Neural crest cell (in vitro differentiated cells): Measurements from ENCODE around the gene MYMK. TPM values are rescaled to one million over a fixed set of nuclear protein-coding genes. Genes with fewer than 3 reads are reported as not detected.

Source experiments
- DNase-seq: peaks from one replicate; pipeline ENCODE4 v3.0.0; 2021; ENCODE audit warnings: low read depth, mixed read lengths, low spot score
- H3K27ac Mint-ChIP-seq: one replicate; pipeline ENCODE4 v1.8.0; 2021; ENCODE audit warnings: mild to moderate bottlenecking, mixed read lengths; ENCODE audit not compliant: unreplicated experiment
- H3K27me3 Mint-ChIP-seq: 2 replicates; pipeline ENCODE4 v1.8.0; 2021; ENCODE audit warnings: low read depth, mild to moderate bottlenecking, mixed read lengths
- H3K36me3 Mint-ChIP-seq: 2 replicates; pipeline ENCODE4 v1.8.0; 2021; ENCODE audit warnings: low read depth, mild to moderate bottlenecking, mixed read lengths
- H3K4me1 Mint-ChIP-seq: 2 replicates; pipeline ENCODE4 v1.8.0; 2021; ENCODE audit warnings: mixed read lengths
- H3K4me3 Mint-ChIP-seq: one replicate; pipeline ENCODE4 v1.8.0; 2021; ENCODE audit warnings: mild to moderate bottlenecking, mixed read lengths
- H3K9me3 Mint-ChIP-seq: 2 replicates; pipeline ENCODE4 v1.8.0; 2021; ENCODE audit warnings: mixed read lengths
- CTCF ChIP-seq: fragments of 200-600 bp; sonication (generic); conservative IDR thresholded peaks from 2 replicates; pipeline ENCODE4 v1.5.0; 2021; ENCODE audit warnings: antibody characterized with exemption, mild to moderate bottlenecking
- total RNA-seq: library from RNA; stranded (reverse); gene quantifications from 2 replicates; pipeline ENCODE4 v1.2.1, GENCODE V29; 2021

Gene MYMK
- total RNA-seq, 1 donor from 2014 or later, result not detected

GRCh38 chr9:133467101-133467500 is 57.7 kb downstream of the MYMK start:
- H3K9me3 Mint-ChIP-seq, result no peaks in the 10 kb centered on the region
- no peak for TF ChIP-seq CTCF
- H3K4me1 Mint-ChIP-seq, result no peaks in the 10 kb centered on the region
- DNase-seq, result no peak
- peaks cover 2% of the 10 kb centered on the region for H3K27me3 Mint-ChIP-seq
- H3K4me3 Mint-ChIP-seq, result peak overlapping the region; percentile 34
- no peaks in the 10 kb centered on the region for H3K36me3 Mint-ChIP-seq
- H3K27ac Mint-ChIP-seq, result no peak overlapping the region

GRCh38 chr9:133465984-133466383 is 58.8 kb downstream of the MYMK start:
- Mint-ChIP-seq H3K4me3 (peak overlapping the region; percentile 17), H3K36me3 (no peaks in the 10 kb centered on the region), H3K27ac (no peak overlapping the region), H3K9me3 (no peaks in the 10 kb centered on the region), H3K27me3 (peaks cover 2% of the 10 kb centered on the region), H3K4me1 (peaks cover 8% of the 10 kb centered on the region)
- no peak for DNase-seq
- TF ChIP-seq CTCF, result no peak

- Mint-ChIP-seq H3K4me3 (no peak overlapping the region), H3K27ac (no peak overlapping the region)
Observed at GRCh38 chr9:133464638-133465037, 60.1 kb downstream of the MYMK start.

More at GRCh38 chr9:133464638-133465037, 60.1 kb downstream of the MYMK start:
- DNase-seq, result no peak
- Mint-ChIP-seq H3K4me1 (peaks cover 14% of the 10 kb centered on the region), H3K27me3 (no peaks in the 10 kb centered on the region), H3K9me3 (no peaks in the 10 kb centered on the region), H3K36me3 (no peaks in the 10 kb centered on the region)
- no peak for TF ChIP-seq CTCF

Other genes starting within 250 kb of the MYMK start
- gene ABO, start 249.8 kb downstream of the MYMK start, total RNA-seq, result 0.11 and 0.40 TPM in 2 replicates
- gene SURF6, start 188.8 kb downstream of the MYMK start, total RNA-seq, result 22.4 and 23.9 TPM in 2 replicates
- gene MED22, start 176.8 kb downstream of the MYMK start, total RNA-seq, result 69.7 and 70.6 TPM in 2 replicates
- gene RPL7A, start 176.7 kb downstream of the MYMK start, total RNA-seq, result 2,746 and 2,748 TPM in 2 replicates
- gene SURF1, start 168.5 kb downstream of the MYMK start, total RNA-seq, result 32.0 and 32.1 TPM in 2 replicates
- 31.8 and 34.3 TPM in 2 replicates for gene SURF2, start 168.4 kb downstream of the MYMK start, total RNA-seq
- gene SURF4, start 148.9 kb downstream of the MYMK start, total RNA-seq, result 121 and 136 TPM in 2 replicates
- 2.8 and 2.9 TPM in 2 replicates for gene STKLD1, start 148.6 kb downstream of the MYMK start, total RNA-seq
- 34.0 and 35.4 TPM in 2 replicates for gene REXO4, start 106.9 kb downstream of the MYMK start, total RNA-seq
- gene ADAMTS13, start 102.6 kb downstream of the MYMK start, total RNA-seq, result 5.8 and 6.0 TPM in 2 replicates
- 42.6 and 45.8 TPM in 2 replicates for gene CACFD1, start 65.0 kb downstream of the MYMK start, total RNA-seq
- 29.0 and 30.9 TPM in 2 replicates for gene SLC2A6, start 45.9 kb downstream of the MYMK start, total RNA-seq
- gene ADAMTSL2, start 9.7 kb upstream of the MYMK start, total RNA-seq, result 0.16 and 0.20 TPM in 2 replicates
- gene FAM163B, start 84.4 kb upstream of the MYMK start, total RNA-seq, result not detected in 2 replicates
- 0.59 and 0.75 TPM in 2 replicates for gene DBH, start 111.4 kb upstream of the MYMK start, total RNA-seq
- 4.5 and 4.6 TPM in 2 replicates for gene SARDH, start 213.4 kb upstream of the MYMK start, total RNA-seq